A549 (cell line): ENCODE measurements around the gene TTC27. TPM values are rescaled to one million over a fixed set of nuclear protein-coding genes. Genes with fewer than 3 reads are reported as not detected.

Experiments
- ATAC-seq, 2 experiments: fragments of 200-7000 bp in 1 of 2; fragments of >200 bp in 1 of 2; cut with Nextera tagmentation in 1 of 2; cut with Tn5 transposase in 1 of 2; 3 replicates each; pipeline versions ENCODE4 v1.8.0 to v1.9.1; 2018 to 2020; ENCODE audit warnings: mild to moderate bottlenecking in 1 of 2, moderate library complexity in 1 of 2
- CTCF ChIA-PET: fragments of 300-600 bp; sonication (Branson Sonifier 250); formaldehyde crosslinking; extraction: SDS; loops from one replicate; lab custom pipeline; 2021; ENCODE audit warnings: antibody characterized with exemption, inconsistent platforms; lab: Yijun Ruan, JAX
- POLR2A ChIA-PET: fragments of 350-600 bp; formaldehyde crosslinking; extraction: SDS; loops from one replicate; lab custom pipeline; 2021; ENCODE audit warnings: antibody characterized with exemption, inconsistent platforms; lab: Yijun Ruan, JAX
- DNase-seq, 2 experiments: peaks; one replicate each; pipeline versions ENCODE4 v3.0.0 to v3.0.0-alpha.2; 2011 to 2016; ENCODE audit warnings: low read depth in 1 of 2, low spot score in 1 of 2
- FAIRE-seq: peaks from 2 replicates; lab custom pipeline; 2011; peaks lifted over from hg19 to GRCh38; lab: Jason Lieb, UNC
- H3K27ac ChIP-seq, 2 experiments: fragments of >200 bp; sonication (Bioruptor Twin); formaldehyde crosslinking; 3 replicates each; pipeline ENCODE4 v1.5.1; 2016 to 2017
- H3K4me1 ChIP-seq: fragments of >200 bp; sonication (Bioruptor Twin); formaldehyde crosslinking; 3 replicates; pipeline ENCODE4 v1.6.1; 2016
- H3K4me2 ChIP-seq: fragments of >200 bp; sonication (Bioruptor Twin); formaldehyde crosslinking; 3 replicates; pipeline ENCODE4 v1.6.1; 2016
- H3K4me3 ChIP-seq: fragments of >200 bp; sonication (Bioruptor Twin); formaldehyde crosslinking; 3 replicates; pipeline ENCODE4 v1.5.1; 2016
- H3K9me3 ChIP-seq: fragments of >200 bp; sonication (Bioruptor Twin); formaldehyde crosslinking; 3 replicates; pipeline ENCODE4 v1.6.1; 2016
- ATOH8 ChIP-seq: fragments of 250-450 bp; sonication (Bioruptor Pico); IDR thresholded peaks from 2 replicates; pipeline ENCODE4 v1.5.0; 2020; ENCODE audit warnings: low read depth, mild to moderate bottlenecking, moderate library complexity
- BCL3 ChIP-seq: fragments of >200 bp; sonication (Bioruptor Twin); formaldehyde crosslinking; IDR thresholded peaks from 3 replicates; pipeline ENCODE4 v1.6.1; 2016
- CBX8 ChIP-seq: fragments of 200-600 bp; sonication (generic); IDR thresholded peaks from 2 replicates; pipeline ENCODE4 v1.6.1; 2016
- CHD2 ChIP-seq: fragments of 150-350 bp; IDR thresholded peaks from 2 replicates; pipeline ENCODE4 v1.6.1; 2014; ENCODE audit warnings: low read length; ENCODE audit not compliant: partially characterized antibody
- CHD4 ChIP-seq: fragments of 200-600 bp; sonication (generic); IDR thresholded peaks from 2 replicates; pipeline ENCODE4 v1.6.1; 2016; ENCODE audit warnings: antibody characterized with exemption, mild to moderate bottlenecking, borderline replicate concordance
- E2F6 ChIP-seq: IDR thresholded peaks from 2 replicates; pipeline ENCODE4 v1.6.1; 2012; ENCODE audit warnings: low read depth, borderline replicate concordance
- EHF ChIP-seq: fragments of 250-450 bp; sonication (Bioruptor Pico); IDR thresholded peaks from 2 replicates; pipeline ENCODE4 v1.5.0; 2020; ENCODE audit warnings: mild to moderate bottlenecking
- EHMT2 ChIP-seq: fragments of 200-600 bp; sonication (generic); IDR thresholded peaks from 2 replicates; pipeline ENCODE4 v1.6.1; 2016; ENCODE audit warnings: antibody characterized with exemption, low read depth, mild to moderate bottlenecking, moderate library complexity
- ELK1 ChIP-seq: fragments of 150-350 bp; IDR thresholded peaks from 2 replicates; pipeline ENCODE4 v1.6.1; 2014; ENCODE audit warnings: low read depth, mild to moderate bottlenecking, low read length
- FOXS1 ChIP-seq: fragments of 250-450 bp; sonication (Bioruptor Pico); IDR thresholded peaks from 2 replicates; pipeline ENCODE4 v1.5.0; 2020; ENCODE audit warnings: mild to moderate bottlenecking, moderate library complexity
- GATA3 ChIP-seq: IDR thresholded peaks from 2 replicates; pipeline ENCODE4 v1.6.1; 2012; ENCODE audit warnings: borderline replicate concordance
- HOXA7 ChIP-seq: fragments of 250-450 bp; sonication (Bioruptor Pico); IDR thresholded peaks from 2 replicates; pipeline ENCODE4 v1.5.0; 2020; ENCODE audit warnings: mild to moderate bottlenecking, moderate library complexity
- HOXB13 ChIP-seq: fragments of 250-450 bp; sonication (Bioruptor Pico); IDR thresholded peaks from 2 replicates; pipeline ENCODE4 v1.5.0; 2020; ENCODE audit warnings: low read depth, mild to moderate bottlenecking, moderate library complexity
- HOXB5 ChIP-seq: fragments of 250-450 bp; sonication (Bioruptor Pico); IDR thresholded peaks from 2 replicates; pipeline ENCODE4 v1.5.0; 2020; ENCODE audit warnings: mild to moderate bottlenecking, moderate library complexity
- JUNB ChIP-seq: fragments of >200 bp; sonication (Bioruptor Twin); formaldehyde crosslinking; IDR thresholded peaks from 2 replicates; pipeline ENCODE4 v1.6.1; 2016
- MAX ChIP-seq: IDR thresholded peaks from 2 replicates; pipeline ENCODE4 v1.6.1; 2012
- MAZ ChIP-seq: fragments of 150-350 bp; IDR thresholded peaks from 2 replicates; pipeline ENCODE4 v1.6.1; 2014; ENCODE audit warnings: antibody characterized with exemption, low read depth, low read length, borderline replicate concordance
- NR3C1 ChIP-seq: fragments of >200 bp; sonication (Bioruptor Twin); formaldehyde crosslinking; IDR thresholded peaks from 3 replicates; pipeline ENCODE4 v1.6.1; 2017
- RNF2 ChIP-seq: fragments of 200-600 bp; sonication (generic); IDR thresholded peaks from 2 replicates; pipeline ENCODE4 v1.6.1; 2016; ENCODE audit warnings: low read depth, mild to moderate bottlenecking, antibody characterized with exemption, moderate library complexity, borderline replicate concordance
- SMC3 ChIP-seq: fragments of >200 bp; sonication (Bioruptor Twin); formaldehyde crosslinking; IDR thresholded peaks from 3 replicates; pipeline ENCODE4 v1.6.1; 2018; ENCODE audit warnings: inconsistent platforms
- TP53 ChIP-seq: fragments of 250-450 bp; sonication (Bioruptor Pico); IDR thresholded peaks from 2 replicates; pipeline ENCODE4 v1.5.0; 2021; ENCODE audit warnings: mild to moderate bottlenecking, moderate library complexity
- USF2 ChIP-seq: fragments of 450-650 bp; IDR thresholded peaks from 2 replicates; pipeline ENCODE4 v1.6.1; 2014; ENCODE audit warnings: antibody characterized with exemption
- ZNF302 ChIP-seq: fragments of 250-450 bp; sonication (Bioruptor Pico); IDR thresholded peaks from 2 replicates; pipeline ENCODE4 v1.9.0; 2021; ENCODE audit warnings: inconsistent platforms, mild to moderate bottlenecking, moderate library complexity
- WGBS: methylation state at CpG from one replicate; pipeline ENCODE4 v1.1.6; 2017; ENCODE audit errors: missing lambda C conversion rate; 5-methylcytosine and 5-hydroxymethylcytosine counted together
- polyA plus RNA-seq, 4 experiments: library from polyadenylated mRNA; depleted of rRNA in 3 of 4; stranded (reverse); fragments of >200 nt; fragmentation: RNase III in 1 of 4; extraction: RNeasy Plus Mini Kit Qiagen cat#74134 plus additional on column Dnase treatment in 1 of 4; gene quantifications; 2 replicates in 3 of 4; 3 replicates in 1 of 4; pipeline ENCODE4 v1.2.3, GENCODE V29; 2011 to 2017

Gene TTC27
- polyA plus RNA-seq, 2 of the 4 experiments (the other 2 are of a cell fraction) = 21.7 to 56.2 TPM

GRCh38 chr2:32711908-32712501 is 84.2 kb downstream of the TTC27 start:
- no peak for FAIRE-seq
- POLR2A ChIA-PET = no interaction called here
- CTCF ChIA-PET = no interaction called here

GRCh38 chr2:32712870-32713269 is 85.0 kb downstream of the TTC27 start:
- H3K4me2 ChIP-seq = no peak overlapping the region
- TF ChIP-seq MAZ (no peak), ATOH8 (CRISPR knock-in tag) (no peak), EHF (CRISPR knock-in tag) (no peak), USF2 (no peak)
- TF ChIP-seq, all 56 proteins: peak for 0
- H3K27ac ChIP-seq = no peak overlapping the region
- DNase-seq = no peak
- no peak for ATAC-seq
- no peaks in the 10 kb centered on the region for H3K9me3 ChIP-seq
- ChIA-PET CTCF (no interaction called here), POLR2A (no interaction called here)
- 86% methylated on average over 2 of the region's 2 CpGs for WGBS
- FAIRE-seq = no peak
- no peak overlapping the region for H3K4me3 ChIP-seq
- peaks cover 11% of the 10 kb centered on the region; the same call in 1 of the 3 replicates for H3K4me1 ChIP-seq

More at GRCh38 chr2:32711908-32712501, 84.2 kb downstream of the TTC27 start:
- Histone ChIP-seq H3K4me3 (no peak overlapping the region), H3K27ac (0 out of 6 replicates have a peak overlapping the region, but pooled peaks of 1 of the 2 experiments have one; percentile 11), H3K4me2 (no peak overlapping the region), H3K4me1 (peaks cover 11% of the 10 kb centered on the region; the same call in 1 of the 3 replicates)
- ATAC-seq (no peak), DNase-seq (no peak)
- WGBS = 53% methylated on average over 4 of the region's 4 CpGs
- TF ChIP-seq ZNF302 (CRISPR knock-in tag) (no peak), E2F6 (no peak), CHD4 (no peak), CHD2 (no peak), HOXA7 (no peak), MAX (no peak), CBX8 (no peak), FOXS1 (CRISPR knock-in tag) (no peak), HOXB13 (CRISPR knock-in tag) (no peak), ELK1 (no peak), SMC3 (no peak), GATA3 (no peak), HOXB5 (CRISPR knock-in tag) (no peak), JUNB (no peak), EHMT2 (no peak)
- TF ChIP-seq, all 56 proteins: peak for 0
- no peaks in the 10 kb centered on the region for H3K9me3 ChIP-seq

- Histone ChIP-seq H3K4me2 (no peak overlapping the region), H3K4me1 (peaks cover 11% of the 10 kb centered on the region; the same call in 1 of the 3 replicates), H3K27ac (no peak overlapping the region), H3K4me3 (no peak overlapping the region), H3K9me3 (no peaks in the 10 kb centered on the region)
- 53% methylated on average over 1 of the region's 1 CpG for WGBS
- POLR2A ChIA-PET = interaction anchor here (0.6 kb wide), 1 partner anchor 30 kb away, joined by 4 read pairs; no protein-coding TSS in a partner anchor
- DNase-seq = no peak
- CTCF ChIA-PET = no interaction called here
- no peak for FAIRE-seq
- TF ChIP-seq EHMT2 (no peak), MAZ (no peak), NR3C1 (no peak), RNF2 (no peak), BCL3 (no peak), TP53 (CRISPR knock-in tag) (no peak)
- ATAC-seq = no peak
These were observed 86.7 kb downstream of the TTC27 start for GRCh38 chr2:32714521-32714920.
